Stimulated activated CD4-positive, alpha-beta T cell treated with anti-CD3 and anti-CD28 coated beads, TNF-alpha, amount 100 ng/mL, for 1 hour (primary cell): ENCODE data around the gene CELSR1.

Experiments
- DNase-seq, 3 donors: peaks; one replicate each; pipeline ENCODE4 v3.0.0-alpha.2; 2020; ENCODE audit warnings: low read depth in 3 of 3, low spot score in 1 of 3

Gene CELSR1

DNA sequence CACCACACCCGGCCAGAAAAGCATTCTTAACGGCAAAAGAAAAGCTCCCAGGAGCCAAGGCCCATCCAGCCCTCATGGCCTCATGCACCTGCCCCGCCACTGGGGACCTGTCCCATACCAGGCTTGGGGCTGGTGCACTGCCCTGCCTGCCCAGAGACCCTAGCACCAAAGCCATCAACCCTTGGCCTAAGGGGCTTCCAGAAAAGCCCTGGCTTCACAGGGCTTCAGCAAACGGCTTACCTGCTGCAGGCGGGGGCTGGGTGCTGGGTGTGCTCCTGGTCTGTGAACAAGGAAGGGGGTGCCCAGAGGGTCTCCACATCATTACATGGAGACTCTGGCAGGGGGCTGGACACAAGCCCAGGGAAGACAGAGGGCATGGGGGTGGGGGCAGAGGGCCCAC, 89.5 kb downstream of the CELSR1 start:
- DNase-seq = no peak

- DNase-seq = no peak
Measured at GRCh38 chr22:46446799-46447198, 90.6 kb downstream of the CELSR1 start.

DNA sequence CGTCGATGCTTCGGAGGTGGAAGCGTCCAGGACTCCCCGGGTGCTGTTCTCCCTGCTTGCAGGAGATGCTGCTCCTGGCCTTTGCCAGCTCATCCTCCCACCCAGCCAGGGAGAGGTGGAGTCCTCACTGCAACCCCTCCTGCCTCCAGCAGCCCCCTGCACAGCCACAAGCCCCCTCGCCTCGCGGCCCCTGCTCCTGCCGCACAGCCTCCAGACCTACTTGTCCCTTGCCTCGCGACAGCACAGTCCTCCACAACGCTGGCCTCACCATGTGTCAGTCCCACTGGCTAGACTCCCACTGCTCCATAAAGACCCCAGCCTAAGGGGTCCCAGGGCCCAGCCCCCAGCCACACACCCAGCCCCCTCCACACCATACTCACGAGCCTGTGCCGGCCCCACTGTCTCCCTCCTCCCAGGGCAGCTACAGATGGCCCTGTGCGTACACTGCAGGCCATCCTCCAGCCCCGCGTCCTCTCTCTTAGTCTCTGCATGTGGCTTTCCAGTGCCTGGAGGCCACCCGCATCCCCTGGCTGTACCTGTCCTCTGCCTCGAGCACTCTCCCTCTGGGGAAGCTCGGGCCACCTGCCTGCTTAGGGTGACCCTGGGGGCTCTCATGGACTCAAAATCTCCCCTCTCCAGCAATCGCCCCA, 91.5 kb downstream of the CELSR1 start:
- DNase-seq = no peak

GRCh38 chr22:46444390-46444854, 93.0 kb downstream of the CELSR1 start:
- DNase-seq = no peak

DNA sequence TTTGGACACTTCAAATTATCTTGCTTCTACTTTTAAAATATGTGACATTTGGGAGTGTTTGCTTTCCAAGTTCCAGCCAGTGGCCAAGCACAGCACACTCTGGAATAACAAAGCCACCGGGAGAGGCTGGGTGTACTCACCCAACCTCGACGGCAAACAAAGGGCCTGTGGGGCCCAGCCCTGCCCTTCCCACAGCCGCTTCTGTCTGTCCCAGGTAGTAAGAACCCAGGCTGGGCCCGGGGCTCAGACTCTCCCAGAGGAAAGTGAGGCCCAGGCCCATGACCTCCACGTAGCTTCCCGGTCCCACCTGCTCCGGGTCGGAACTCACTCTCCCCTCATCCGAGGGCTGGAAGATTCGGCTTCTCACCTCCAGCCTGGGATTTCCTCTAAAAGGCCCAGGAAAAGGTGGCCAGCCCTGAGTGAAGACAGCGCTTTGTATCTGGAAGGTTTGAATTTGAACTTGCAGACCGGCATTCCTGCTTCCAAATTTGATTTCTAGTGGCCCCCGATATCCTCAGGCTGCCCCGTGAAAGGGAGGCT, 93.5 kb downstream of the CELSR1 start:
- DNase-seq = no peak

DNA sequence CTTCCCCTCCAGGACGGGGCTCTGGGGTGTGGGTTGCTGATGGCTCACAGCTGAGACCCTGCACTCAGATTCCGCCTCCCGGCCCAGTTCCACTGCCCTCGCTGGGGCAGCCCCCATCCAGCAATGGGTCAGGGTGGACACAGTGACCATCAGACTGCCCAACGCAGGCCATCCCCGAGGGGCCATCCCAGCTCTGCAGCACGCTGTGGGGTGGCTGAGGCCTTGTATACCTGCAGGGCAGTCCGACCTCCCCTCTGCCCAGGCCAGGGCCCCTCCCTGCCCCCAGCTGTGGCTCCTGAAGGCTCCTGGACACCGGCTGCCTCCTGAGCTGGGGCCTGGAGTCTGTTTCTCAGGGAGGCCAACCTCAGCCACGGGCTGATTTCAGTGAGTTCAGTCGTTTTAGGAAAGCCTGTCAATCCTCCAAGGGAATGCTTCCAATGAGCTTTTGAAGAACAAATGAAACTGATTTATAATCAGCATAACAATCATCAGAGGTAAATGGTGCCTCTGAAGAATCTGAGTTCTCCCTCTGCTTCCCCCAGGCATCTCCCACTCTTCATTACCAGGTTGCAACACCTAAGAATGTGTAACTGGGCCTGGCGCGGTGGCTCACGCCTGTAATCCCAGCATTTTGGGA, 95.1 kb downstream of the CELSR1 start:
- DNase-seq = no peak

DNA sequence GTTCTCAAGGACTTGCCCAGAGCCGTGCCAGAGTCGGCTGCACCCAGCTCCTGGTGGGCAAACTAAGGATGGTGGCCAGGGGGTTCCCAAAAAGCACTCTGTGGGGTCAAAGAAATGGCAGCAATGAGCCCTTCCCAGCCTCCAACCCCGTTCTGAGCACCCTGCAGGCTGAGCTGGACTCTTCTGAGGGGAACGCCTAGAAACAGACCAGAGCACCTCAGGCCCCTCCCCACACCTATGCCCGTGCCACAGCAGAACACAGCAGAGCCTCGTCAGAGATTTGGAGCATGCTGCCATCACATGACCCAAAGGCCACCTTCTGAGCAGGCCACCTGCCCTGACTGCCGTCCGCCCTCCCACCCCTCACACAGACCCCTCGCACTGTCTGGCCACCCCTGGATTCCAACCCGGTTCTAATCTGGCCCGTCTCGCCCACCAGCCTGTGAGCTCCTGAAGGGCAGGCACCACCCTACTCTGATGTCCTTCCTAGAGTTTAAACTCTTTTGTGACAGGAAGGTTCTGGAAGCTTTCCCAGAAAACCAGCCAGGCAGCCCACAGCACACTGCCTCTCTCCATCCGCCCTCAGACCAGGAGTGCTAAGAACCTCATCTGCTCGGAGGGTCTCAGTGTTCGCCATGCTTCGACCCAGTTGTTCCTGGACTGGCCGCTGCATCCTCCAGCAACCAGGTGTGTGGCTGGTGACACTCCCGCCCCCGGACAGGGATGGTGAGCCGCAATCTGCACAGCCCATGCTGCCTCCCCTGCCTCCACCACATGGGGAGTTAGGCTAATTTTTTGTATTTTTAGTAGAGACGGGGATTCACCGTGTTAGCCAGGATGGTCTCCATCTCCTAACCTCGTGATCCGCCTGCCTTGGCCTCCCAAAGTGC, 97.6 kb downstream of the CELSR1 start:
- DNase-seq = no peak

GRCh38 chr22:46439111-46439510, 98.3 kb downstream of the CELSR1 start:
- no peak for DNase-seq

DNA sequence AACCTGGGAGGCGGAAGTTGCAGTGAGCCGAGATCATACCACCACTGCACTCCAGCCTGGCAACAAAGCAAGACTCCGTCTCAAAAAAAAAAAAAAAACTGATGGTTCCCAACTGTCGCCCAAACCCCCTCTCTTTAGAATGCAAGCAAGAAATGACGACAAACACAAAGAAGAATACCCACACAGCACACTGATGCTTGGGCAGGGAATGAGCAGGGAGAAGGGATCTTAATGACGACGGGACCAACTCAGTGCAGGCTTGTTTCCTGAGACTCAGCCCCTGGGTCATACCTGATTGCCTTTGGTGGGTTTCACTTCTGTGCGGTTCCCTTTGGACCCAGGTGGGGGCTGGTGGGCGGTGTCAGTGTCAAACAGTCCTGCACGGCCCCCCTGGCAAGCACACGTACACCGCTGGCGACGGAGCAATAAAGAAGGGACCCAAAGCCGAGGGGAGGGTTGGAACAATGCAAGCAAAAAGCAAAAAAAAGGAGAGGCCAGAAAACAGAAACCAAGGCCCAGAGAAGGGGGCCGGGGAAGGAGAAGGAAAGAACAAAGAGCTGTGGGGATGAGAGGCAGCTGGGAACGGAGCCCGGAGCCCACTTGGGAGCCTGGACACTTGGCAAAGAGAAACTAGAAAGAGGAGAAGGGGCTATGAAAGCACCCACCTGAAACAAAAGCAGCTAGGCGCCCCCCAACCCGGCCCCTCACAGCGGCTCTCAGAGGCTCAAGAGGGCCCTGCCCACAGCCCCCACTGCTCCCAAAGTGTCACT, 99.6 kb downstream of the CELSR1 start:
- no peak for DNase-seq

- DNase-seq = no peak
Measured at GRCh38 chr22:46436595-46437175, 100.7 kb downstream of the CELSR1 start.

GRCh38 chr22:46433318-46433717, 104.1 kb downstream of the CELSR1 start:
- no peak for DNase-seq

- DNase-seq = no peak
Measured at GRCh38 chr22:46432164-46433068, 105.0 kb downstream of the CELSR1 start.

- no peak for DNase-seq
Measured at GRCh38 chr22:46430961-46431838, 106.2 kb downstream of the CELSR1 start.

GRCh38 chr22:46429325-46429853, 108.0 kb downstream of the CELSR1 start:
- DNase-seq = no peak

DNA sequence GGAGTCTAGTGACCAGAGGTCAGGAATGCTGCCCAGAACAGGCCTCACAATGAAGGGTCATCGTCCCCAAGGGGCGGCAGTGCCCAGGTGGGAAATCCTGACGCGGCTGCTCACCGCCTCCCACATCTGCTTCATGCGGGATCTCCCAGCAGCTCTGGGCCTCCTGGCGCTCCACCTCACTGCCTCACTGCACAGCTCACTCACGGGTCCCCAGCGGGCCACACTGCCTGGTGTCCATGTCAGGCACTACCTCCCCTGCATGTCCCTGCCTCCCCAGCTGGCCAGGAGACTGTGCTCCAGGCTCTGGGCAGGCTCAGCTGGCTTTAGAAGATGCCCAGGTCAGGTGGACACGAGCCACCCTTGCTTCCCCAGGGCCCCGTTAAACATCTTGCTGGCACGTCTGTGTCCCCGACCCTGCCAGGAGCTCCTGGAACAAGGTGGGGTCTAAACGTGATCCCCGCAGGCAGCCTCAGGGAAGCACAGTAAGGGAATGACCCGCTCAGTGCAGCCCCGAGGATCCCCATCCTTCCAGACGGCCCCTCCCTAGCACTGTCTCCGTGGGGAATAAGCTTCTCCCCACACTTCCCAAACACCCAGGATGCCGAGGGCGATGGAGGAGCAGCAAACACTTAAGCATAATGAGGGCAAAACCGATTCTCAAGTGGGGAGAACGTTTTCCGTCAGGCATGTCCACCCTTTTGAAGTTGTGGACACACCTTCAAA, 108.7 kb downstream of the CELSR1 start:
- no peak for DNase-seq

- no peak for DNase-seq
Measured at GRCh38 chr22:46428171-46428570, 109.2 kb downstream of the CELSR1 start.

DNA sequence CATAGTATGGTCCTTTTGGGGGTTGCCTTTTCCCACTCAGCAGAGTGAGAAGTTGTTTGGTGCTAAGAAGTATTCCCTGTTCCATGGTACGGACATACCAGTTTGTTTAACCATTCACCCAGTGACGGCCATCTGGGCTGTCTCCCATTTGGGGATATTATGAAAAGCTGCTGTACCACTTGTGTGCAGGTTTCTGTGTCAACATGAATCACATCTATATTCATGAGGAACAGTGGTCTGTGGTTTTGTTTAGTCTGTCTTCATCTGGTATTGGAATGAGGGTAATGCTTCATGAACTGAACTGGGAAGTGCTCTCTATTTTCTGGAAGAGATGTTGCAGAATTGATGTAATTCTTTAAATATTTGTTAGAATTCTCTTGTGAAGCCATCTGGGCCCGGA, 112.4 kb downstream of the CELSR1 start:
- DNase-seq = no peak

- no peak for DNase-seq
Measured at GRCh38 chr22:46424496-46424895, 112.9 kb downstream of the CELSR1 start.
